Fibroblast of the aortic adventitia (primary cell): Measurements from ENCODE around the gene STARD10. TPM values are rescaled to one million over a fixed set of nuclear protein-coding genes. Genes with fewer than 3 reads are reported as not detected.

Experiments used
- DNase-seq: peaks from one replicate; pipeline ENCODE4 v3.0.0-alpha.2; 2010; ENCODE audit warnings: low read depth
- H3K4me3 ChIP-seq: 2 replicates; pipeline ENCODE4 v1.5.1; 2011; ENCODE audit warnings: low read depth, mild to moderate bottlenecking, control low read depth, low read length, moderate library complexity
- total RNA-seq: library from RNA; depleted of rRNA; stranded (reverse); fragments of >200 nt; gene quantifications from 2 replicates; pipeline ENCODE4 v1.2.3, GENCODE V29; 2012; ENCODE audit warnings: low replicate concordance
- TF ChIP-seq, protein P1 (sequence below): IDR thresholded peaks from 2 replicates; pipeline ENCODE4 v1.5.1; 2011; ENCODE audit warnings: mild to moderate bottlenecking, low read length, control low read depth, inconsistent platforms; ENCODE audit not compliant: insufficient read depth

The STARD10 gene
- total RNA-seq, 1 donor: 21.4 TPM

DNA sequence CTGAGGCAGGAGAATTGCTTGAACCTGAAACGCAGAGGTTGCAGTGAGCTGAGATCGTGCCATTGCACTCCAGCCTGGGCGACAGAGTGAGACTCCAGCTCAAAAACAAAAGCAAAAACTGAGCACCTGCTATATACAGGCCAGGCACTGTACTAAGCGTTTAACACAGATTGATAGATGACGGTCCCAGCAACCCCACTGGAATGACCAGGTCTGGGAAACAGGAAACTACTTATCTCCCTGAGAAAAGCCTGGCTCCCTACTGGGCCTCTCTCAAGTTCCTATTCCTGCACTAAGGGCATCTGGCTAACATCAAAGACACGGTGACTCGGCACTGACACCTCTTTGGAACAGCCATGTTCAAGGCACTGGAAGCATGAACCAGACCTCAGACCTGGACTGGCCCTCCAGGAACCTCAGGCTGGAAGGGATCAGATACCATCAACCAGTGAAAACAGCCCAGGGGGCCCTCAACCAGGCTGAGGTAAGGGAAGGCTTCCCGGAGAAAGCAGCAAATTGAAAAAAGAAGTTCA, 58.3 kb downstream of the STARD10 start:
- TF ChIP-seq, protein P1, sequence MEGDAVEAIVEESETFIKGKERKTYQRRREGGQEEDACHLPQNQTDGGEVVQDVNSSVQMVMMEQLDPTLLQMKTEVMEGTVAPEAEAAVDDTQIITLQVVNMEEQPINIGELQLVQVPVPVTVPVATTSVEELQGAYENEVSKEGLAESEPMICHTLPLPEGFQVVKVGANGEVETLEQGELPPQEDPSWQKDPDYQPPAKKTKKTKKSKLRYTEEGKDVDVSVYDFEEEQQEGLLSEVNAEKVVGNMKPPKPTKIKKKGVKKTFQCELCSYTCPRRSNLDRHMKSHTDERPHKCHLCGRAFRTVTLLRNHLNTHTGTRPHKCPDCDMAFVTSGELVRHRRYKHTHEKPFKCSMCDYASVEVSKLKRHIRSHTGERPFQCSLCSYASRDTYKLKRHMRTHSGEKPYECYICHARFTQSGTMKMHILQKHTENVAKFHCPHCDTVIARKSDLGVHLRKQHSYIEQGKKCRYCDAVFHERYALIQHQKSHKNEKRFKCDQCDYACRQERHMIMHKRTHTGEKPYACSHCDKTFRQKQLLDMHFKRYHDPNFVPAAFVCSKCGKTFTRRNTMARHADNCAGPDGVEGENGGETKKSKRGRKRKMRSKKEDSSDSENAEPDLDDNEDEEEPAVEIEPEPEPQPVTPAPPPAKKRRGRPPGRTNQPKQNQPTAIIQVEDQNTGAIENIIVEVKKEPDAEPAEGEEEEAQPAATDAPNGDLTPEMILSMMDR: no peak
- peak; percentile 87 for DNase-seq
- no peak overlapping the region for H3K4me3 ChIP-seq

DNA sequence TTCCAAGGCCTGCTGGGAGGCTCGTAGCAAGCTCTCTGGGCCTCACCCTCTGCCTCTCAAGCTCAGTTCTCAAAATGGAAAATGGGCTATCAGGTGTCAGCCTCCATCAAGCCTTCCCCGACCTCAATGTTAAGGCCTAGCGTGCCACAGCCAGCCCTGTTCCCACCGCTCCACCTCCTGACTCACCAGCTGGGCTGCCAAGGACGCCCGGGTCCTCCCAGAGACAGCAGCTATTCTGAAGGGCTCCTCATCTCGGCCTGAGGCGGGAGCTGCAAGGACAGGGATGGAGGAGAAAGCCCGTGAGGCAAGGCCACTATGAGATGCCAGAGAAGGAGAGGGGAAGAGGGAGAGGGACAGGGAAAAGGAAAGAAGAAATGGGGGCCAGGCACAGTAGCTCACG, 61.5 kb downstream of the STARD10 start:
- TF ChIP-seq, protein P1: no peak
- DNase-seq: no peak

DNA sequence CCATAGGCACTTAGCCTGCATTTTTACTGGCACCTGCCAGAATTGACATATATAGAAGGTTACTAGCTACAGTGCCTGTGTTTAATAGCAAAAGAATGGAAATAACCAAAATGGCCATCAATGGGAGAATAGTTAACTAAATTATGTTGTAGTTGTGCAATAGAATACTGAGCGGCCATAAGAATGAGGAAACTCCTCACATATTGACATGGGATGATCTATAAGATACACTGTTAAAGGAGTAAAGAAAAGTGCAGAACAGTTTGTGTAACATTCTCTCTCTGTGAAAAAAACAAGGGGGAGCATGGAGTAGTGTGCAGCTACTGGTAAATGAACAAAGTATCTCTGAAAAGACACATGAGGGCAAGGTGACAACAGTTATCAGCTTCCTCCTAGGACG, 63.1 kb downstream of the STARD10 start:
- TF ChIP-seq, protein P1: no peak
- no peak overlapping the region for H3K4me3 ChIP-seq
- no peak for DNase-seq

More for the DNA sequence above, 61.5 kb downstream of the STARD10 start:
- H3K4me3 ChIP-seq: no peak overlapping the region

DNA sequence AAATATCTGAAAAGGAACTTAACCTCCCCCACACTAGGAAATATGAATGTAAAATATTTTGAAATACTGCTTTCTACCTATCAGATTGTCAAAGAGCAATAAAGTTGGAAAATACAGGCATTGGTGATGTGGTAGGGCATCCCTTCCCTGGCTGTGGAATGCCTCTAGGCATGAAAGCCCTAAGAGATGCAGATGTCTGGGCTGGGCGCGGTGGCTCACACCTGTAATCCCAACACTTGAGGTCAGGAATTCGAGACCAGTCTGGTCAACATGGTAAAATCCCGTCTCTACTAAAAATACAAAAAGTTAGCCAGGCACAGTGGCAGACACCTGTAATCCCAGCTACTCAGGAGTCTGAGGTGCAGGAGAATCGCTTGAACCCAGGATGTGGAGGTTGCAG, 63.6 kb downstream of the STARD10 start:
- no peak for DNase-seq
- H3K4me3 ChIP-seq: no peak overlapping the region
- TF ChIP-seq, protein P1: no peak

DNA sequence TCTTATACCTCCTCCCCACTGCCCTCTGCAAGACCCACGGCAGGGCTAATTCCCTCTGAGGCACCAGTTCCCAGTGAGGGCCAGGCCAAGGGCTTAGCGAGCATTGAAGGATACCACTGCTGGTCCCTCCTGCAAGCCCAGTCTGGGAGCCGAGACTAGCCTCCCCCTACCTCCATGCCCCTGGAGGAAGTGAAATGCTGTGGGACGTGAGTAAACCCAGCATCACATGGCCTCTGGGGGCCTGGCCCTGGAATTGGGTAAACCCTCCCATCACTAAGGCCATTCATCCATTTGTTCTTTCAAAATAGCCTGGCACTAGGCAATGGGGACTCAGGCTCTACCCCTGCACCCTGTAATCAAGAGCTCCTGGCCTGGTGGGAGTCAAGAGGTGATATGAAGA, 66.3 kb downstream of the STARD10 start:
- no peak for DNase-seq
- H3K4me3 ChIP-seq: no peak overlapping the region
- TF ChIP-seq, protein P1: no peak

DNA sequence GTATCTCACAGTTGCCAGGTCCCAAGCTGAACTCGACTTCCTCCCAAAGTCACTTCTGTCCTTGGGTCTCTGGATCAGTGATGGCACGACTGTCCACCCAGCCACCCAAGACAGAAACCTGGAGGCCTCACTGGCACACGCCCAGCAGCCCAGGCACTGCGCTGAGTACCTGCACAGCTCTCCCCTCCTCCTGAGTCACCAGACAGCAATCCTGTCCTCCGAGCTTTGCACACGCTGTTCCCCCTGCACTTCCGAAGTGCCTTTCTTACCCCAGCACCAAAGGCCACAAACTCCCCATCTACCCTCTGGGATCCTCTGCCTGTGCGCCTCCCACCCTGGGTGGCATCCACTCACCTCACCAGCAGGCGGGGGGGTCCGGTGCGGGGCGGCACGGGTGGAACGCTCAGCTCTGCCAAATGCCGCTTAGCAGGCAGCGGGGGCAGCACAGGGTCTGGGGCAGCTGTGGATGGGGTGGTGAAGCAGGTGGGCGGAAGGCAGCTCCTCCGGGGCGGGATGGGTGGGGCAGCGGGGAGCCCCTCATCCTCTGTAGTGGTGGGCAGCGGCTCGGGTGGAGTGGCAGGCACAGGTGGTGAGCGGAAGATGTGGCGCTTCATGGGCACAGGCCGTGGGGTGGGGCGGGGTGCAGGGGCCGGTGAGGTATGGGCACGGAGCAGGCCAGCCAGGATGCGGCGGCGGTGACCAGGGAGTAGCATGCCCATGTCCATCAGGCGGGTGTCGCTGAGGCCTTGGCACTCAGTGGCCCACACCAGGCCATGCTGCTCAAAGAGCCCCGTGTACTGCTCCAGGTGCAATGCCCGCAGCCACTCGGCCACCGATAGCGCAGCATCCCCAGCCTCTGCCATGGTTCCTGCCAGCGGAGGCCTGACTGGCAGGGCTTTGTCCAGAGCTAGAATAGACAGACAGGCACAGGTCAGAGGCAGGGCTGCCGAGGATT, 67.3 kb downstream of the STARD10 start:
- no peak overlapping the region for H3K4me3 ChIP-seq
- TF ChIP-seq, protein P1: no peak
- no peak for DNase-seq
